Coronary artery (tissue), 2 donors: ENCODE data around the gene CACNA1B.
"Not testable (repeated sequence)": the region's sequence is repeated elsewhere in the genome, so short reads cannot be mapped to it uniquely, and the experiment has no call there.

Experiments
- DNase-seq: peaks from one replicate; pipeline ENCODE4 v3.0.0-alpha.2; 2017; ENCODE audit warnings: low spot score
- H3K27ac ChIP-seq, 2 donors: fragments of 200-600 bp; sonication (generic); one replicate each; pipeline ENCODE4 v1.5.1; 2016 to 2019
- H3K4me3 ChIP-seq: fragments of 200-600 bp; sonication (generic); 2 replicates; pipeline ENCODE4 v1.5.1; 2016; ENCODE audit warnings: mild to moderate bottlenecking, moderate library complexity
- CTCF ChIP-seq: fragments of 200-600 bp; sonication (generic); IDR thresholded peaks from one replicate; pipeline ENCODE4 v1.5.1; 2019; ENCODE audit warnings: antibody characterized with exemption

Gene CACNA1B

DNA sequence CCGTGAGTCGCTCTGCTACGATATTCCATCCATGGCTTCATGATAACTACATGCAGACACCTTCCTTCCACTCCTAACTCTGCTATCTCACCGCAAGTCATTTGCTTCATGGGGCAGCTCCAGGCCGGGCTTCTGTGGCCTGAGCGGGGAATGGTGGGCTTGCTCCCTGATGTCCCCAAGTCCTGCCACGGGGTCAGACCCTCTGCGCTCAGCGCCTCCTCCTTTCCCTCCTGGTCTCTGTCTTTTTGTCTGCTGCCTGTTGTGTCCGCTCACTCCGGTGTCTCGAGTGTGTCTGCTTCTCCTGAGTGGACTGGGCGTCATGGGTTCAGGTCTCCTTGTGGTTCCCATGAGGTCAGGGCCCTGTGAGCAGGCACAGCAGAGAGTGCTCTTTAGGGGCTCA, 139.6 kb downstream of the CACNA1B start:
- TF ChIP-seq CTCF: no peak
- H3K27ac ChIP-seq: no peak overlapping the region
- no peak overlapping the region for H3K4me3 ChIP-seq
- no peak for DNase-seq

GRCh38 chr9:138019514-138019913, 141.9 kb downstream of the CACNA1B start:
- not testable (repeated sequence) for H3K4me3 ChIP-seq, DNase-seq, H3K27ac ChIP-seq

DNA sequence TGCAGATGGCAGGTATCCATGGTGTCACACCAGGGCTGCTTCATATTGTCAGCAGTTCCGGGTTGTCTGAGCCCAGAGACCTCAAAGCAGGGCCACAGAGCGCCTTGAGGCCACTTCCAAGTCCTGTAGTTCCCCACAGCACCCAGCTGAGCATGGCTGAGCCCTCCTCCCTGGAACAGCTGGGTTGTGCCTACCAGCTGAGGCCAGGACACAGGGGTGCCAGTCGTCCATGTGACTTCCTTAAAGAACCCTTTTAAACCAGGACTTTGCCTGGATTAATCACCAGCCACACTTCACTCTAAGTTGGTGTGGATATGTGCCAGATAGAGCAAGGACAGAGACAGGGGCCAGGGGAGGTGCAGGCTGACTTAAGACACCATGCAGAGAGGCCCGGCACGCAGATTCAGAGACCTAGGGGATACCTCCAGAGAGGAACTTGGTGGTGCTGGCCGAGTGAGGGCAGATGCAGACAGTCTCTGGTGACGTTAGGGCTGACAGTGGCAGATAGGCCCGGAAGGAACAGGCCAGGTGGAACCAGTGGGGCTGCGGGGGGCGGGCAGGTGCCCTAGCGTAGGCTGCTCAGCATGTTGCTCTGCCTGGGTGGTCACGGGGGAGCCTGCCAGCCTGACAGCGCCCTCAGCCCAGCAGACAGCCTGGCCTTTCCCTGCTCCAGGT, 142.7 kb downstream of the CACNA1B start:
- TF ChIP-seq CTCF: no peak
- no peak overlapping the region for H3K27ac ChIP-seq
- H3K4me3 ChIP-seq: no peak overlapping the region
- DNase-seq: no peak

- no peak for TF ChIP-seq CTCF
- Histone ChIP-seq H3K27ac (no peak overlapping the region), H3K4me3 (no peak overlapping the region)
- DNase-seq: no peak
Measured at GRCh38 chr9:138020795-138021182, 143.2 kb downstream of the CACNA1B start.

GRCh38 chr9:138021251-138022056, 143.9 kb downstream of the CACNA1B start:
- DNase-seq: no peak
- H3K27ac ChIP-seq: no peak overlapping the region
- TF ChIP-seq CTCF: no peak
- no peak overlapping the region for H3K4me3 ChIP-seq

GRCh38 chr9:138022121-138022741, 144.6 kb downstream of the CACNA1B start:
- Histone ChIP-seq H3K27ac (no peak overlapping the region), H3K4me3 (no peak overlapping the region)
- no peak for TF ChIP-seq CTCF
- no peak for DNase-seq

GRCh38 chr9:138022756-138023393, 145.3 kb downstream of the CACNA1B start:
- H3K4me3 ChIP-seq: peak overlapping the region; percentile 47

More at GRCh38 chr9:138022756-138023393, 145.3 kb downstream of the CACNA1B start:
- no peak overlapping the region for H3K27ac ChIP-seq
- TF ChIP-seq CTCF: no peak
- no peak for DNase-seq
